DOHH2 (cell line): ENCODE results near the gene CDX1.

Experiments used
- CTCF ChIP-seq: fragments of 200-600 bp; sonication (generic); IDR thresholded peaks from one replicate; pipeline ENCODE4 v1.5.1; 2014; ENCODE audit warnings: antibody characterized with exemption, mild to moderate bottlenecking, low read depth, low read length; ENCODE audit not compliant: poor library complexity, severe bottlenecking
- EZH2phosphoT487 ChIP-seq: fragments of 200-600 bp; sonication (generic); IDR thresholded peaks from 2 replicates; pipeline ENCODE4 v1.6.1; 2017; ENCODE audit warnings: borderline replicate concordance, mild to moderate bottlenecking, antibody characterized with exemption, low read length, moderate library complexity, mixed read lengths

GRCh38 chr5:150139334-150139733 is 27.2 kb upstream of the CDX1 start:
- TF ChIP-seq CTCF (no peak), EZH2phosphoT487 (no peak)
